ENCODE measurements around the gene CYP4A11. TPM values are rescaled to one million over a fixed set of nuclear protein-coding genes. Genes with fewer than 3 reads are reported as not detected.

The CYP4A11 gene
- total RNA-seq, 1 experiment from 2014 or later, result not detected

GRCh38 chr1:46983166-46983829 lies 42.0 kb upstream of the CYP4A11 start:
- Histone ChIP-seq H3K79me1 (ENCODE audit: insufficient read depth, low read depth, low read length, poor library complexity, severe bottlenecking) (no peaks in the 10 kb centered on the region), H4K91ac (ENCODE audit: insufficient read length, low read depth, low read length) (no peak overlapping the region), H3K23me2 (ENCODE audit: insufficient read length, low read depth, low read length, poor library complexity, severe bottlenecking) (no peaks in the 10 kb centered on the region), H3K18ac (ENCODE audit: insufficient read length, low read depth, low read length) (peak overlapping the region; percentile 14), H2AK5ac (ENCODE audit: insufficient read length, low read length) (no peak overlapping the region), H3K9ac (ENCODE audit: extremely low read depth, insufficient read length, low read length) (no peak overlapping the region), H4K5ac (ENCODE audit: insufficient read length, low read depth, low read length) (no peak overlapping the region), H3K4me1 (ENCODE audit: insufficient read depth, low read length) (peaks cover 5% of the 10 kb centered on the region; the same call in 1 of the 2 replicates), H2BK20ac (ENCODE audit: low read depth, low read length, poor library complexity, severe bottlenecking) (no peak overlapping the region), H3K4me2 (ENCODE audit: insufficient read depth, insufficient read length, low read length) (no peak overlapping the region), H2BK5ac (ENCODE audit: insufficient read length, low read length) (no peak overlapping the region), H3K9me3 (ENCODE audit: control insufficient read depth, low read depth, low read length) (no peaks in the 10 kb centered on the region), H4K20me1 (ENCODE audit: control insufficient read depth, insufficient read depth, insufficient read length) (no peaks in the 10 kb centered on the region), H2BK120ac (ENCODE audit: low read depth, low read length, poor library complexity, severe bottlenecking) (no peak overlapping the region), H2BK12ac (ENCODE audit: insufficient read length, low read depth, low read length) (no peak overlapping the region), H3K27me3 (ENCODE audit: insufficient read depth, low read length) (no peaks in the 10 kb centered on the region), H3K14ac (ENCODE audit: insufficient read depth, low read length) (peak overlapping the region; percentile 39; the same call in 1 of the 2 replicates), H3K27ac (ENCODE audit: insufficient read length, low read depth, low read length) (no peak overlapping the region), H3K23ac (ENCODE audit: insufficient read length, low read depth, low read length) (no peak overlapping the region), H2AFZ (ENCODE audit: low read length) (no peak overlapping the region), H2BK15ac (ENCODE audit: low read depth, low read length) (no peak overlapping the region), H3K79me2 (ENCODE audit: insufficient read depth, low read length) (no peaks in the 10 kb centered on the region), H3K56ac (ENCODE audit: insufficient read length, low read depth, low read length) (no peak overlapping the region), H3K4ac (ENCODE audit: low read depth, low read length) (no peak overlapping the region), H4K8ac (replicated peaks; ENCODE audit: insufficient read length, low read depth, low read length) (no peak overlapping the region), H3T11ph (ENCODE audit: low read length) (no peak overlapping the region)
- DNase-seq, result peak; percentile 54
- TF ChIP-seq CTCF (conservative IDR thresholded peaks at IDR 0.05), result no peak
- H3K36me3 Mint-ChIP-seq (ENCODE audit: insufficient read depth in 1 of 3, low read depth in 3 of 3), result peaks cover 0 to 7% (median 0%) of the 10 kb centered on the region in 3 experiments; a peak in 3 of 7 replicates
- peaks cover 30 to 31% of the 10 kb centered on the region in 2 experiments for H3K4me1 Mint-ChIP-seq
- peaks cover 11 to 24% of the 10 kb centered on the region in 2 experiments for H3K9me3 Mint-ChIP-seq
- peaks cover 10% of the 10 kb centered on the region for H3K27me3 Mint-ChIP-seq (ENCODE audit: low read depth)
- H3K27ac Mint-ChIP-seq, result peak overlapping the region; percentile 10 to 92 (median 65); a peak in 4 of 7 replicates
- peak overlapping the region; percentile 26 to 57; a peak in 3 of 5 replicates for H3K4me3 Mint-ChIP-seq
- WGBS (ENCODE audit: extremely low coverage, insufficient read length, low lambda C conversion rate), result no CpG with 5 or more reads among the region's 7 CpGs
